SK-N-SH (cell line): ENCODE measurements around the gene KEL. TPM values are rescaled to one million over a fixed set of nuclear protein-coding genes. Genes with fewer than 3 reads are reported as not detected.

Experiments used
- CTCF ChIA-PET: fragments of 300-600, 350-600 bp; formaldehyde crosslinking; extraction: SDS; loops from one replicate; lab custom pipeline; 2021; lab: Yijun Ruan, JAX
- POLR2A ChIA-PET: fragments of 350-600 bp; sonication (Branson Sonifier 250); formaldehyde crosslinking; extraction: SDS; loops from one replicate; lab custom pipeline; 2020; ENCODE audit warnings: antibody characterized with exemption, inconsistent platforms; lab: Yijun Ruan, JAX
- DNase-seq: peaks from one replicate; pipeline ENCODE4 v3.0.0; 2012
- H2AFZ ChIP-seq: fragments of 200-600 bp; sonication (generic); 2 replicates; pipeline ENCODE4 v1.8.1; 2016; ENCODE audit warnings: antibody characterized with exemption, mild to moderate bottlenecking, low read depth
- H3F3A ChIP-seq: fragments of 200-600 bp; sonication (generic); replicated peaks from 2 replicates; pipeline ENCODE3; 2016; ENCODE audit warnings: antibody characterized with exemption, mild to moderate bottlenecking; ENCODE audit not compliant: insufficient read depth
- H3K27ac ChIP-seq, 2 experiments: fragments of 200-500 bp in 1 of 2; fragments of 200-600 bp in 1 of 2; sonication (Bioruptor generic) in 1 of 2; sonication (generic), shearing (Covaris generic) in 1 of 2; 2 replicates each; pipeline versions ENCODE4 v1.5.1 to v1.6.1; 2014 to 2016; ENCODE audit warnings: low read depth in 2 of 2, inconsistent platforms in 1 of 2, low read length in 1 of 2, mild to moderate bottlenecking in 1 of 2, mixed read lengths in 1 of 2
- H3K27me3 ChIP-seq: fragments of 200-600 bp; sonication (generic), shearing (Covaris generic); 2 replicates; pipeline ENCODE4 v1.6.1; 2016; ENCODE audit warnings: mixed run types; ENCODE audit not compliant: insufficient read depth
- H3K36me3 ChIP-seq, 2 experiments: fragments of 200-500 bp in 1 of 2; fragments of 200-600 bp in 1 of 2; sonication (Bioruptor generic) in 1 of 2; sonication (generic) in 1 of 2; replicated peaks in 1 of 2; 2 replicates each; pipeline versions ENCODE3 to v1.5.1; 2014 to 2016; ENCODE audit warnings: low read length in 1 of 2, mild to moderate bottlenecking in 1 of 2; ENCODE audit not compliant: insufficient read depth in 2 of 2, control insufficient read depth in 1 of 2
- H3K4me1 ChIP-seq, 2 experiments: fragments of 200-500 bp in 1 of 2; fragments of 200-600 bp in 1 of 2; sonication (Bioruptor generic) in 1 of 2; sonication (generic), shearing (Covaris generic) in 1 of 2; 2 replicates each; pipeline versions ENCODE4 v1.5.1 to v1.6.1; 2014 to 2016; ENCODE audit warnings: low read depth in 1 of 2, low read length in 1 of 2, mixed run types in 1 of 2; ENCODE audit not compliant: insufficient read depth in 2 of 2, control insufficient read depth in 1 of 2
- H3K4me2 ChIP-seq: fragments of 200-600 bp; sonication (generic), shearing (Covaris generic); 2 replicates; pipeline ENCODE4 v1.6.1; 2017; ENCODE audit warnings: mixed run types
- H3K4me3 ChIP-seq, 2 experiments: fragments of 200-500 bp in 1 of 2; fragments of 200-600 bp in 1 of 2; sonication (Bioruptor generic) in 1 of 2; sonication (generic), shearing (Covaris generic) in 1 of 2; 2 replicates each; pipeline versions ENCODE4 v1.5.1 to v1.8.1; 2014 to 2016; ENCODE audit warnings: low read depth in 2 of 2, inconsistent platforms in 1 of 2, low read length in 1 of 2, mild to moderate bottlenecking in 1 of 2, mixed read lengths in 1 of 2, moderate library complexity in 1 of 2
- H3K79me2 ChIP-seq: fragments of 200-600 bp; sonication (generic); 2 replicates; pipeline ENCODE4 v1.8.1; 2017; ENCODE audit warnings: mild to moderate bottlenecking; ENCODE audit not compliant: insufficient read depth
- H3K9ac ChIP-seq: fragments of 200-600 bp; sonication (generic); 2 replicates; pipeline ENCODE4 v1.6.1; 2017; ENCODE audit warnings: mixed run types
- H3K9me2 ChIP-seq: fragments of 200-600 bp; sonication (generic); 2 replicates; pipeline ENCODE4 v1.6.1; 2017; ENCODE audit warnings: mixed run types
- H3K9me3 ChIP-seq: fragments of 200-600 bp; sonication (generic); 2 replicates; pipeline ENCODE4 v1.6.1; 2017; ENCODE audit warnings: mixed run types, mild to moderate bottlenecking, moderate library complexity
- H4K20me1 ChIP-seq: fragments of 200-600 bp; sonication (generic); 2 replicates; pipeline ENCODE4 v1.6.1; 2017; ENCODE audit warnings: mild to moderate bottlenecking, mixed run types; ENCODE audit not compliant: insufficient read depth
- ELF1 ChIP-seq: IDR thresholded peaks from 2 replicates; pipeline ENCODE4 v1.4.0; 2012
- EZH2phosphoT487 ChIP-seq: fragments of 200-600 bp; sonication (generic); IDR thresholded peaks from 2 replicates; pipeline ENCODE4 v1.6.1; 2017; ENCODE audit warnings: low read depth, mixed run types, mild to moderate bottlenecking, antibody characterized with exemption, moderate library complexity, borderline replicate concordance
- FOSL2 ChIP-seq: IDR thresholded peaks from 2 replicates; pipeline ENCODE4 v1.4.0; 2012; ENCODE audit warnings: low read depth, mild to moderate bottlenecking, moderate library complexity, borderline replicate concordance
- MEF2A ChIP-seq: IDR thresholded peaks from 2 replicates; pipeline ENCODE4 v1.4.0; 2012; ENCODE audit warnings: low read depth, borderline replicate concordance
- NFIC ChIP-seq: IDR thresholded peaks from 2 replicates; pipeline ENCODE4 v1.4.0; 2012; ENCODE audit warnings: borderline replicate concordance
- NRF1 ChIP-seq: IDR thresholded peaks from 2 replicates; pipeline ENCODE4 v1.6.1; 2012; ENCODE audit warnings: low read depth, mild to moderate bottlenecking, low read length
- TAF1 ChIP-seq: IDR thresholded peaks from 2 replicates; pipeline ENCODE4 v1.6.1; 2012; ENCODE audit warnings: low read depth, mild to moderate bottlenecking, low read length, moderate library complexity, borderline replicate concordance
- WGBS: methylation state at CpG from one replicate; pipeline ENCODE4 v1.1.6; 2017; ENCODE audit warnings: low lambda C conversion rate; 5-methylcytosine and 5-hydroxymethylcytosine counted together
- polyA plus RNA-seq, 3 experiments: library from polyadenylated mRNA; depleted of rRNA; stranded (reverse); fragments of >200 nt; gene quantifications; 2 replicates each; pipeline ENCODE4 v1.2.3, GENCODE V29; 2012
- TF ChIP-seq, protein P1 (sequence below): IDR thresholded peaks from 2 replicates; pipeline ENCODE4 v1.6.1; 2012; ENCODE audit warnings: mild to moderate bottlenecking, low read depth, low read length, moderate library complexity

Gene KEL
- polyA plus RNA-seq, 1 of the 3 experiments (the other 2 are of a cell fraction) = 0.05 TPM

DNA sequence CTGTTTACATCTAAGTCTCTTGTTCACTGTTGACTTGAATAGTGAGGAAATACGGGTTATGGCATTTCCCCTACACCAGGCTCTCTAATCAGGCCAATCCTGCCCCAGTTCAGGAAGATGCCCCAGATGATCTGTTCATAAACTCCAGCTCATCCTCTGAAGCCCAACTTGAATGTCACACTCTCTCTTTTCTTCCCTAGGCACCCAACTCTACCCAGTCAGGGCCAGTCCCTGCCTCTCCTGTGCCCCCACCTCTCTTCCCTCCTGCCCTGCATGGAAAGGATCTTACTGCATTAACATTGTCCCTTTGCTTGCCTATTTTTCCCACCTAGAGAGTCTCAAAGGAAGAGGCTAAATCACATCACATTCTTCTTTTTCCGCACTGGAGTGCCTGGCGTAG, 66.0 kb downstream of the KEL start (continued):
- TF ChIP-seq, protein P1, sequence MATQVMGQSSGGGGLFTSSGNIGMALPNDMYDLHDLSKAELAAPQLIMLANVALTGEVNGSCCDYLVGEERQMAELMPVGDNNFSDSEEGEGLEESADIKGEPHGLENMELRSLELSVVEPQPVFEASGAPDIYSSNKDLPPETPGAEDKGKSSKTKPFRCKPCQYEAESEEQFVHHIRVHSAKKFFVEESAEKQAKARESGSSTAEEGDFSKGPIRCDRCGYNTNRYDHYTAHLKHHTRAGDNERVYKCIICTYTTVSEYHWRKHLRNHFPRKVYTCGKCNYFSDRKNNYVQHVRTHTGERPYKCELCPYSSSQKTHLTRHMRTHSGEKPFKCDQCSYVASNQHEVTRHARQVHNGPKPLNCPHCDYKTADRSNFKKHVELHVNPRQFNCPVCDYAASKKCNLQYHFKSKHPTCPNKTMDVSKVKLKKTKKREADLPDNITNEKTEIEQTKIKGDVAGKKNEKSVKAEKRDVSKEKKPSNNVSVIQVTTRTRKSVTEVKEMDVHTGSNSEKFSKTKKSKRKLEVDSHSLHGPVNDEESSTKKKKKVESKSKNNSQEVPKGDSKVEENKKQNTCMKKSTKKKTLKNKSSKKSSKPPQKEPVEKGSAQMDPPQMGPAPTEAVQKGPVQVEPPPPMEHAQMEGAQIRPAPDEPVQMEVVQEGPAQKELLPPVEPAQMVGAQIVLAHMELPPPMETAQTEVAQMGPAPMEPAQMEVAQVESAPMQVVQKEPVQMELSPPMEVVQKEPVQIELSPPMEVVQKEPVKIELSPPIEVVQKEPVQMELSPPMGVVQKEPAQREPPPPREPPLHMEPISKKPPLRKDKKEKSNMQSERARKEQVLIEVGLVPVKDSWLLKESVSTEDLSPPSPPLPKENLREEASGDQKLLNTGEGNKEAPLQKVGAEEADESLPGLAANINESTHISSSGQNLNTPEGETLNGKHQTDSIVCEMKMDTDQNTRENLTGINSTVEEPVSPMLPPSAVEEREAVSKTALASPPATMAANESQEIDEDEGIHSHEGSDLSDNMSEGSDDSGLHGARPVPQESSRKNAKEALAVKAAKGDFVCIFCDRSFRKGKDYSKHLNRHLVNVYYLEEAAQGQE = no peak

DNA sequence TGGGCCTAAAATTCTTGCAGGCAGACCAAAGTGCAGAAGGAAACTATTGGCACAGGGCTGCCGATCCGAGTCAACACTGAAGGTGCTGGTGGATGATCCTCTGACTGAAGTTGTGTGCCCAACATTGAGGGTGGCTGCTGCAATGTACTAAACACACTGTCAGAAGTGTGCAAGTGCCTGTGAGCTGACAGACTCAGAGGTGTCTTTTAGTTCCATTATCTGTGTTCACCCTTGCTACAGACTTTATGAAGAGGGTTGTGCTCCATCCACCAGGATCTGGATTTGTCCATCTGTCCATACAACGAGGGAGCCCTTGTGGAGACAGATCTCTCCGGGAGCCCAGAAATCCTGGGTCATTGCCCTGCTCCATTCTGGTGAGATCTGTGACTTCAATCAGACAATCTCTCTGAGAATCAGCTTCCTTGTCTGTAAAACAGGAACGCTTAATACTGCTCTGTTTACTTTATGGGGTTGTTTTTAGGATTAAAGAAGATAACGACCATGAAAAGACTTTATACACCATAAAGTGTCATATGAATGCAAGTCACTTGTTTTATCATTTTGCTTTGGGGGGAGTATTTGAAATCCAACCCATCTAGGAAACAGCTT, 67.1 kb downstream of the KEL start:
- 11% methylated on average over 6 of the region's 6 CpGs for WGBS
- ChIA-PET POLR2A (no interaction called here), CTCF (interaction anchor here (1.3 to 2.9 kb wide), 2 partner anchors 14 to 15 kb away, joined by 4 to 15 read pairs; no protein-coding TSS in a partner anchor)
- Histone ChIP-seq H3K4me3 (no peak overlapping the region), H2AFZ (no peak overlapping the region), H3K27ac (no peak overlapping the region), H3K9me3 (no peaks in the 10 kb centered on the region), H3K4me1 (no peaks in the 10 kb centered on the region), H3K4me2 (no peak overlapping the region), H3K36me3 (no peaks in the 10 kb centered on the region), H4K20me1 (no peaks in the 10 kb centered on the region), H3K79me2 (no peaks in the 10 kb centered on the region), H3K9me2 (no peaks in the 10 kb centered on the region), H3K9ac (no peak overlapping the region)
- TF ChIP-seq EZH2phosphoT487 (no peak), NFIC (no peak), NRF1 (no peak), MEF2A (no peak)
- TF ChIP-seq, all 33 proteins: peak for 0
- Histone ChIP-seq H3F3A (no peaks in the 10 kb centered on the region), H3K27me3 (peaks cover 37% of the 10 kb centered on the region)
- DNase-seq = no peak

DNA sequence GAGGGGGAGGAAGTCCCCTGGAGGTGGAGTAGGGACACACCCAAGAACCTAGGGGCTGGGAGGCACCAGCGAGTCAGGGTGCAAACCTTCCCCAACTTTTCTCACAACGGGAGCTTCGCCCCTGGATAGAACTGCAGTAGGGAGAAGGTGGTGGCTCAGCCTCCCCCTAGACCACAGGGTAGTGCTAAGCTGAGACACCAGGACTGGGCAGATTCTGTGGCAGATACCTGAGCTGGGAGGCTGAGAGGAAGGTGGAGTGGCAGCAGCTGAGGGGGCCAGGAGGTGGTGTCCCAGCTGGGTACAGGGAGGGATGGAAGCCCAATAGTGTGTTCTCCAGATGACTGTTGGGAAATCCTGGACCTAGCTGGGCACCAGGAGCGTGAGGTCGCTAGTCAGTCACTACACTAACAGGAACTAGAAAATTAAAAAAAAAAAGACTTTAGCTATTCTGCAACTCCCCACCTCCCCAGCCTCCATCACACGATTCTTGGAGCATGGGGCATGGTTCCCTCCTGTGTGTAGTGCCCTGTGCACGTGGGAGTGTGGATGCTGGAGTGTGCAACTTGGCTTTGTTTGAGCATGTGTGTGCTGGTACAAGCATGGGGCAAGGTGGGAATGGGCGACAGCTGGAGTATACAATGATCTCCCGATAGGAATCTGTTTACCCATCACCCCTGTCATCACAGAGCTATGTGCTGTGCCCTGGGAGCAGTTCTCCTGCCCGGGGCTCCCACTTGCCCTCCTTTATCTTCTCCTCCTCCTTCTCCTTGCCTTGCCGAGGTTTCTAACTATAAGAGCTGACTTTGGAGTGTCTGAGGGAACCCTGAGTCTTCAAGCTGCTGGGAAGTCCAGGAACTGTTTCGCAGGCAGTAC, 67.8 kb downstream of the KEL start:
- no peaks in the 10 kb centered on the region for H3K9me2 ChIP-seq
- peaks cover 32% of the 10 kb centered on the region for H3K27me3 ChIP-seq
- TF ChIP-seq ELF1 (no peak), FOSL2 (no peak), TAF1 (no peak)
- TF ChIP-seq, all 33 proteins: peak for 0
- Histone ChIP-seq H4K20me1 (no peaks in the 10 kb centered on the region), H3K9me3 (no peaks in the 10 kb centered on the region), H3K4me1 (no peaks in the 10 kb centered on the region), H3K36me3 (no peaks in the 10 kb centered on the region), H3K27ac (no peak overlapping the region), H3K4me3 (no peak overlapping the region), H3F3A (no peaks in the 10 kb centered on the region), H3K4me2 (no peak overlapping the region), H3K79me2 (no peaks in the 10 kb centered on the region), H3K9ac (no peak overlapping the region), H2AFZ (no peak overlapping the region)
- 13% methylated on average over 12 of the region's 12 CpGs for WGBS
- ChIA-PET CTCF (interaction anchor here (2.9 kb wide), 1 partner anchor 14 kb away, joined by 15 read pairs; no protein-coding TSS in a partner anchor), POLR2A (no interaction called here)
- DNase-seq = no peak
